ENCODE data around the gene CAMSAP1.

CAMSAP1 gene

GRCh38 chr9:135847833-135848232, 59.5 kb downstream of the CAMSAP1 start:
- Mint-ChIP-seq H3K4me3 (no peak overlapping the region), H3K27ac (peak overlapping the region; percentile 13), H3K9me3 (peaks cover 43% of the 10 kb centered on the region), H3K36me3 (ENCODE audit: low read depth) (peaks cover 81% of the 10 kb centered on the region), H3K27me3 (ENCODE audit: low read depth, poor library complexity) (peaks cover 2% of the 10 kb centered on the region), H3K4me1 (no peaks in the 10 kb centered on the region)
- DNase-seq = no peak
- no peak for TF ChIP-seq CTCF (IDR thresholded peaks at IDR 0.05)

GRCh38 chr9:135840539-135840938, 66.8 kb downstream of the CAMSAP1 start:
- H3K27ac Mint-ChIP-seq = peak overlapping the region; percentile 18
- H3K4me3 Mint-ChIP-seq = no peak overlapping the region
- no peak for TF ChIP-seq CTCF (IDR thresholded peaks at IDR 0.05)
- peaks cover 33% of the 10 kb centered on the region for H3K9me3 Mint-ChIP-seq
- H3K4me1 Mint-ChIP-seq = peaks cover 6% of the 10 kb centered on the region
- peaks cover 42% of the 10 kb centered on the region for H3K36me3 Mint-ChIP-seq (ENCODE audit: low read depth)
- DNase-seq = no peak
- H3K27me3 Mint-ChIP-seq (ENCODE audit: low read depth, poor library complexity) = peaks cover 2% of the 10 kb centered on the region

GRCh38 chr9:135840107-135840506, 67.2 kb downstream of the CAMSAP1 start:
- Mint-ChIP-seq H3K27ac (peak overlapping the region; percentile 18), H3K36me3 (ENCODE audit: low read depth) (peaks cover 40% of the 10 kb centered on the region), H3K4me1 (peaks cover 6% of the 10 kb centered on the region), H3K4me3 (no peak overlapping the region), H3K27me3 (ENCODE audit: low read depth, poor library complexity) (peaks cover 2% of the 10 kb centered on the region), H3K9me3 (peaks cover 29% of the 10 kb centered on the region)
- TF ChIP-seq CTCF (IDR thresholded peaks at IDR 0.05) = no peak
- DNase-seq = no peak

GRCh38 chr9:135839516-135839915, 67.8 kb downstream of the CAMSAP1 start:
- no peak for DNase-seq
- peaks cover 6% of the 10 kb centered on the region for H3K4me1 Mint-ChIP-seq
- TF ChIP-seq CTCF (IDR thresholded peaks at IDR 0.05) = no peak
- H3K27me3 Mint-ChIP-seq (ENCODE audit: low read depth, poor library complexity) = peaks cover 2% of the 10 kb centered on the region
- peaks cover 23% of the 10 kb centered on the region for H3K9me3 Mint-ChIP-seq
- no peak overlapping the region for H3K27ac Mint-ChIP-seq
- peaks cover 40% of the 10 kb centered on the region for H3K36me3 Mint-ChIP-seq (ENCODE audit: low read depth)
- H3K4me3 Mint-ChIP-seq = no peak overlapping the region

GRCh38 chr9:135835131-135835530, 72.2 kb downstream of the CAMSAP1 start:
- no peaks in the 10 kb centered on the region for H3K27me3 Mint-ChIP-seq (ENCODE audit: low read depth, poor library complexity)
- H3K4me1 Mint-ChIP-seq = no peaks in the 10 kb centered on the region
- H3K4me3 Mint-ChIP-seq = no peak overlapping the region
- no peak for TF ChIP-seq CTCF (IDR thresholded peaks at IDR 0.05)
- no peak overlapping the region for H3K27ac Mint-ChIP-seq
- peaks cover 11% of the 10 kb centered on the region for H3K9me3 Mint-ChIP-seq
- DNase-seq = no peak
- H3K36me3 Mint-ChIP-seq (ENCODE audit: low read depth) = peaks cover 51% of the 10 kb centered on the region

GRCh38 chr9:135833864-135834263, 73.5 kb downstream of the CAMSAP1 start:
- no peak overlapping the region for H3K4me3 Mint-ChIP-seq
- H3K27me3 Mint-ChIP-seq (ENCODE audit: low read depth, poor library complexity) = no peaks in the 10 kb centered on the region
- H3K4me1 Mint-ChIP-seq = no peaks in the 10 kb centered on the region
- no peak overlapping the region for H3K27ac Mint-ChIP-seq
- H3K9me3 Mint-ChIP-seq = peaks cover 21% of the 10 kb centered on the region
- TF ChIP-seq CTCF (IDR thresholded peaks at IDR 0.05) = no peak
- no peak for DNase-seq
- peaks cover 62% of the 10 kb centered on the region for H3K36me3 Mint-ChIP-seq (ENCODE audit: low read depth)

Data from nephron progenitor cell (in vitro differentiated cells).